HL-60 (cell line): ENCODE data around the gene ZRANB3.

Source experiments
- DNase-seq, 2 experiments: peaks; one replicate each; pipeline ENCODE4 v3.0.0-alpha.2; 2010 to 2020; ENCODE audit warnings: low read depth in 1 of 2, low spot score in 1 of 2
- H3K27ac ChIP-seq: fragments of 250-450 bp; sonication (Bioruptor Pico); replicated peaks from 2 replicates; pipeline ENCODE4 v1.5.1; 2020; ENCODE audit warnings: mild to moderate bottlenecking, moderate library complexity
- H3K27me3 ChIP-seq: fragments of 250-450 bp; sonication (Bioruptor Pico); 2 replicates; pipeline ENCODE4 v1.5.1; 2021; ENCODE audit warnings: mild to moderate bottlenecking, moderate library complexity; ENCODE audit not compliant: insufficient read depth, poor library complexity, severe bottlenecking
- H3K4me3 ChIP-seq: replicated peaks from 2 replicates; pipeline ENCODE4 v1.5.1; 2011; ENCODE audit warnings: mild to moderate bottlenecking, control low read depth, low read length; ENCODE audit not compliant: insufficient read depth
- GABPA ChIP-seq: IDR thresholded peaks from 2 replicates; pipeline ENCODE4 v1.6.1; 2012; ENCODE audit warnings: low read depth
- POLR2AphosphoS5 ChIP-seq: IDR thresholded peaks from 2 replicates; pipeline ENCODE4 v1.6.1; 2012; ENCODE audit warnings: low read depth
- SPI1 ChIP-seq: IDR thresholded peaks from 2 replicates; pipeline ENCODE4 v1.6.1; 2012; ENCODE audit warnings: low read depth, mild to moderate bottlenecking, borderline replicate concordance
- TF ChIP-seq, protein P1 (sequence below): IDR thresholded peaks from one replicate; pipeline ENCODE4 v1.5.1; 2011; ENCODE audit warnings: low read length, control low read depth, inconsistent platforms; ENCODE audit not compliant: insufficient read depth
- TF ChIP-seq, protein P2 (sequence below): IDR thresholded peaks from 2 replicates; pipeline ENCODE4 v1.6.1; 2012; ENCODE audit warnings: low read depth; ENCODE audit not compliant: insufficient replicate concordance

Gene ZRANB3

DNA sequence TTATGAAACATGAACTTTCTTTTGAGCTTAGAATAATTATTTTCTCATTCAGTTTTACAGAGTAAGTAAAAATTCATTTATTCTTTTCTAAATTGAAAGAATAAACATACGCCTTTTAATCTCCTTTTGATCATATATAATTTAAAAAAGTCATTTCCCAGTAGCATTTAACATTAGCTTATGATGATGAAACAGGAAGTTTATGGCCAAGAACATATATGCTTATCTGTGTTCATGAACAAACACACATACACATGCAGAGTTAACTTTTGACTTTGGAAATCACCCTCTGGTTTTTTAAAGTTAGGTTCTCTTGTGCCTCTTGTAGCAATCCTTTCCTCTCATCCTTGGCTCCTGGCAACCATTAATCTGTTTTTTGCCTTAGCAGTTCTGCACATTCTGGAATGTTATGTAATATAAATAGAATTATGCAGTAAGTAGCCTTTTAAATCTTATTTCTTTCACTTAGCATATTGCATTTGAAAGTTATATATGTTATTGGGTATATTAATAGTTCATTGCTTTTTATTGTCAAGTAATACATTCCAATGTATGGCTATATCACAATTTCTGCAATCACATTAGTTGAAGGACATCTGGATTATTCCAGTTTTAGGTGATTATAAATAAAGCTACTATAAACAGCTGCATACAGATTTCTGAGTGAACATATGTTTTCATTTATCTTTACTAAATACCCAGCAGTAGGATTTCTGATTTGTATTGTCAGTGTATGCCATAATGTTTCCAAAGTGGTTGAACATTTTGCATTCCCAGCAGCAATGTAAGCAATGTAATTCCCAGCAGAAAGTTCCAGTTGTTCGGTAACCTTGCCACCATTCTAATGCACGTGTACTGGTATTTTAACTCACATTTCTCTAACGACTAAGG, 210.3 kb downstream of the ZRANB3 start:
- TF ChIP-seq, protein P1, sequence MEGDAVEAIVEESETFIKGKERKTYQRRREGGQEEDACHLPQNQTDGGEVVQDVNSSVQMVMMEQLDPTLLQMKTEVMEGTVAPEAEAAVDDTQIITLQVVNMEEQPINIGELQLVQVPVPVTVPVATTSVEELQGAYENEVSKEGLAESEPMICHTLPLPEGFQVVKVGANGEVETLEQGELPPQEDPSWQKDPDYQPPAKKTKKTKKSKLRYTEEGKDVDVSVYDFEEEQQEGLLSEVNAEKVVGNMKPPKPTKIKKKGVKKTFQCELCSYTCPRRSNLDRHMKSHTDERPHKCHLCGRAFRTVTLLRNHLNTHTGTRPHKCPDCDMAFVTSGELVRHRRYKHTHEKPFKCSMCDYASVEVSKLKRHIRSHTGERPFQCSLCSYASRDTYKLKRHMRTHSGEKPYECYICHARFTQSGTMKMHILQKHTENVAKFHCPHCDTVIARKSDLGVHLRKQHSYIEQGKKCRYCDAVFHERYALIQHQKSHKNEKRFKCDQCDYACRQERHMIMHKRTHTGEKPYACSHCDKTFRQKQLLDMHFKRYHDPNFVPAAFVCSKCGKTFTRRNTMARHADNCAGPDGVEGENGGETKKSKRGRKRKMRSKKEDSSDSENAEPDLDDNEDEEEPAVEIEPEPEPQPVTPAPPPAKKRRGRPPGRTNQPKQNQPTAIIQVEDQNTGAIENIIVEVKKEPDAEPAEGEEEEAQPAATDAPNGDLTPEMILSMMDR, result no peak
- TF ChIP-seq POLR2AphosphoS5, result no peak
- no peak for TF ChIP-seq GABPA
- TF ChIP-seq, protein P2, sequence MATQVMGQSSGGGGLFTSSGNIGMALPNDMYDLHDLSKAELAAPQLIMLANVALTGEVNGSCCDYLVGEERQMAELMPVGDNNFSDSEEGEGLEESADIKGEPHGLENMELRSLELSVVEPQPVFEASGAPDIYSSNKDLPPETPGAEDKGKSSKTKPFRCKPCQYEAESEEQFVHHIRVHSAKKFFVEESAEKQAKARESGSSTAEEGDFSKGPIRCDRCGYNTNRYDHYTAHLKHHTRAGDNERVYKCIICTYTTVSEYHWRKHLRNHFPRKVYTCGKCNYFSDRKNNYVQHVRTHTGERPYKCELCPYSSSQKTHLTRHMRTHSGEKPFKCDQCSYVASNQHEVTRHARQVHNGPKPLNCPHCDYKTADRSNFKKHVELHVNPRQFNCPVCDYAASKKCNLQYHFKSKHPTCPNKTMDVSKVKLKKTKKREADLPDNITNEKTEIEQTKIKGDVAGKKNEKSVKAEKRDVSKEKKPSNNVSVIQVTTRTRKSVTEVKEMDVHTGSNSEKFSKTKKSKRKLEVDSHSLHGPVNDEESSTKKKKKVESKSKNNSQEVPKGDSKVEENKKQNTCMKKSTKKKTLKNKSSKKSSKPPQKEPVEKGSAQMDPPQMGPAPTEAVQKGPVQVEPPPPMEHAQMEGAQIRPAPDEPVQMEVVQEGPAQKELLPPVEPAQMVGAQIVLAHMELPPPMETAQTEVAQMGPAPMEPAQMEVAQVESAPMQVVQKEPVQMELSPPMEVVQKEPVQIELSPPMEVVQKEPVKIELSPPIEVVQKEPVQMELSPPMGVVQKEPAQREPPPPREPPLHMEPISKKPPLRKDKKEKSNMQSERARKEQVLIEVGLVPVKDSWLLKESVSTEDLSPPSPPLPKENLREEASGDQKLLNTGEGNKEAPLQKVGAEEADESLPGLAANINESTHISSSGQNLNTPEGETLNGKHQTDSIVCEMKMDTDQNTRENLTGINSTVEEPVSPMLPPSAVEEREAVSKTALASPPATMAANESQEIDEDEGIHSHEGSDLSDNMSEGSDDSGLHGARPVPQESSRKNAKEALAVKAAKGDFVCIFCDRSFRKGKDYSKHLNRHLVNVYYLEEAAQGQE, result no peak
- no peak for TF ChIP-seq SPI1
- H3K4me3 ChIP-seq, result no peak overlapping the region
- no peak for DNase-seq
- H3K27me3 ChIP-seq, result no peaks in the 10 kb centered on the region
- H3K27ac ChIP-seq, result no peak overlapping the region

DNA sequence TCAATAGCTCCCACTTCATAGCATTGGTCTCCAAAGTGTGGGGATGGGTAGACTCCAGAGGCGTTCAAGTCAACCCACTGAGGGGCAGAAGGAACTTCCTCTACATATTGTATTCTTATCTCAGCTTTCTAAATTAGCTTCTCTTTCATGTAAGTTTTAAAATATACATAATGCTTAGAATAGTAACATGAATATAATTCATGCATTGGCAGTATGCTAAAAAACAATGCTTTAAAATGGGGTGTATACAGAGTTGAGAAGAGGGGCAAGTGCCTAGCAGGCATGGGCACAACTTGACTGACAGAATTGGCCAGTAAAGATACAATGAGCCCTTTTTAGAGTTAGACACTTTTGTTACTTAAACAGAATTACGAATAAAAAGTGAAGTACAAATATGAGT, 212.2 kb downstream of the ZRANB3 start:
- TF ChIP-seq SPI1 (no peak), POLR2AphosphoS5 (no peak), GABPA (no peak)
- TF ChIP-seq, protein P1, result no peak
- TF ChIP-seq, protein P2, result no peak
- Histone ChIP-seq H3K27ac (no peak overlapping the region), H3K27me3 (no peaks in the 10 kb centered on the region), H3K4me3 (no peak overlapping the region)
- DNase-seq, result no peak

DNA sequence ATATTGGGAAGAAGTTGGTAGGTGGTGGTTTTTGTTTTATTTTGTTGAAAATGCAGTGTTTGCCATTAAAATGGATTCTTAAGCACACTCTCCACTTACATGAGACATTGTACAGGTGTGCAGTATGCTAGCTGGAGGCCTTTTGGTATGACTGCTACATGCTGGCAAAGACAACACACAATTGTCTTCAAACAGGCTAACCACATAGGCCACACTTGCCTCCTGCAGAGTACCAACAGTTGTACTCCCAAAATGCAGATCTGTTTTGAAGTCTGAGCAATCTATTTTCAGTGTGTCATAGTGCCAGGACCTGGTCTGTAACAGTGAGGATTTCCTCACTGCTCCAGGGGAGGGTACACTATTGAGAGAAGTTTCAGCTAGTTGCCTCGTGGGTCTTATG, 213.6 kb downstream of the ZRANB3 start:
- Histone ChIP-seq H3K27ac (no peak overlapping the region), H3K27me3 (no peaks in the 10 kb centered on the region), H3K4me3 (no peak overlapping the region)
- TF ChIP-seq, protein P1, result no peak
- no peak for TF ChIP-seq POLR2AphosphoS5
- TF ChIP-seq SPI1, result no peak
- TF ChIP-seq, protein P2, result no peak
- no peak for TF ChIP-seq GABPA
- no peak for DNase-seq
